Endothelial cell of umbilical vein (primary cell): ENCODE data around the gene FAM184B. TPM values are rescaled to one million over a fixed set of nuclear protein-coding genes. Genes with fewer than 3 reads are reported as not detected.
A peak's percentile ranks its signal among the peaks of the same experiment; 100 is the strongest.

Experiments used
- BruUV-seq: library from RNA; stranded (reverse); fragments of 400-500 nt; replicated peaks from 2 replicates; lab custom pipeline; 2021; lab: Mats Ljungman, UMichigan
- CTCF ChIA-PET: fragments of 300-600, 350-600 bp; sonication (Branson Sonifier 250); formaldehyde crosslinking; loops from one replicate; lab custom pipeline; 2021; ENCODE audit warnings: antibody characterized with exemption, inconsistent platforms; lab: Charles Lee
- POLR2A ChIA-PET: fragments of 300-600, 350-600 bp; sonication (Branson Sonifier 250); formaldehyde crosslinking; loops from one replicate; lab custom pipeline; 2021; ENCODE audit warnings: antibody characterized with exemption, inconsistent platforms; lab: Charles Lee
- DNase-seq: peaks from one replicate; pipeline ENCODE4 v3.0.0-alpha.2; 2011; ENCODE audit warnings: low read depth, low spot score
- FAIRE-seq: peaks from 2 replicates; lab custom pipeline; 2011; peaks lifted over from hg19 to GRCh38; lab: Jason Lieb, UNC
- H2AFZ ChIP-seq: 2 replicates; pipeline ENCODE4 v1.6.0; 2012; ENCODE audit warnings: low read depth, low read length, control low read depth, inconsistent platforms
- H3K27ac ChIP-seq: 2 replicates; pipeline ENCODE4 v1.5.1; 2011; ENCODE audit warnings: low read depth, mild to moderate bottlenecking, control low read depth, low read length, moderate library complexity; ENCODE audit not compliant: insufficient read depth
- H3K27me3 ChIP-seq, 2 experiments: 2 replicates each; pipeline versions ENCODE4 v1.6.0 to v1.6.1; 2011; ENCODE audit warnings: low read length in 2 of 2, mixed read lengths in 1 of 2; ENCODE audit not compliant: control insufficient read depth in 2 of 2, insufficient read depth in 2 of 2
- H3K36me3 ChIP-seq, 2 experiments: 2 replicates in 1 of 2; 3 replicates in 1 of 2; pipeline ENCODE4 v1.5.1; 2011; ENCODE audit warnings: low read length in 2 of 2, mild to moderate bottlenecking in 1 of 2, moderate library complexity in 1 of 2; ENCODE audit not compliant: control insufficient read depth in 2 of 2, insufficient read depth in 2 of 2; ENCODE audit errors: extremely low read depth in 1 of 2
- H3K4me1 ChIP-seq: 3 replicates; pipeline ENCODE4 v1.5.1; 2011; ENCODE audit warnings: mild to moderate bottlenecking, low read length; ENCODE audit not compliant: control insufficient read depth, insufficient read depth; ENCODE audit errors: extremely low read depth
- H3K4me2 ChIP-seq: 2 replicates; pipeline ENCODE4 v1.6.1; 2011; ENCODE audit warnings: low read length, control low read depth, mixed read lengths; ENCODE audit not compliant: insufficient read depth
- H3K4me3 ChIP-seq, 3 experiments: fragments of 200-600 bp in 1 of 3; sonication (generic), shearing (Covaris generic) in 1 of 3; replicated peaks in 1 of 3; 2 replicates each; pipeline ENCODE4 v1.5.1; 2011 to 2016; ENCODE audit warnings: control low read depth in 3 of 3, low read length in 3 of 3, mild to moderate bottlenecking in 2 of 3, inconsistent platforms in 1 of 3, low read depth in 1 of 3, moderate library complexity in 1 of 3; ENCODE audit not compliant: insufficient read depth in 1 of 3
- H3K79me2 ChIP-seq: 2 replicates; pipeline ENCODE4 v1.6.0; 2012; ENCODE audit warnings: low read length, inconsistent platforms; ENCODE audit not compliant: control insufficient read depth, insufficient read depth
- H3K9ac ChIP-seq: replicated peaks from 2 replicates; pipeline ENCODE3; 2011; ENCODE audit warnings: low read length, control low read depth; ENCODE audit not compliant: insufficient read depth; ENCODE audit errors: extremely low read depth
- H3K9me1 ChIP-seq: replicated peaks from 3 replicates; pipeline ENCODE4 v1.6.0; 2011; ENCODE audit warnings: mild to moderate bottlenecking, low read length; ENCODE audit not compliant: control insufficient read depth, insufficient read depth; ENCODE audit errors: extremely low read depth
- H3K9me3 ChIP-seq: replicated peaks from 2 replicates; pipeline ENCODE4 v1.5.1; 2012; ENCODE audit warnings: low read length, inconsistent platforms; ENCODE audit not compliant: control insufficient read depth, insufficient read depth
- H4K20me1 ChIP-seq: replicated peaks from 2 replicates; pipeline ENCODE3; 2011; ENCODE audit warnings: mild to moderate bottlenecking, low read length; ENCODE audit not compliant: control insufficient read depth, insufficient read depth; ENCODE audit errors: extremely low read depth
- EZH2 ChIP-seq: IDR thresholded peaks from 2 replicates; pipeline ENCODE4 v1.6.1; 2012; ENCODE audit warnings: borderline replicate concordance, low read depth, mild to moderate bottlenecking, moderate library complexity, low read length, inconsistent platforms; ENCODE audit not compliant: severe bottlenecking
- FOS ChIP-seq: IDR thresholded peaks from 2 replicates; pipeline ENCODE4 v1.6.1; 2011; ENCODE audit warnings: mild to moderate bottlenecking, low read length, moderate library complexity, borderline replicate concordance; ENCODE audit not compliant: insufficient read depth
- GATA2 ChIP-seq: IDR thresholded peaks from 2 replicates; pipeline ENCODE4 v1.7.0; 2011; ENCODE audit warnings: low read depth, mild to moderate bottlenecking, moderate library complexity, mixed read lengths, low read length; ENCODE audit not compliant: insufficient read length, insufficient read depth
- JUN ChIP-seq: IDR thresholded peaks from 2 replicates; pipeline ENCODE4 v1.6.1; 2011; ENCODE audit warnings: borderline replicate concordance, low read depth; ENCODE audit not compliant: insufficient read length, insufficient read depth
- MAX ChIP-seq: IDR thresholded peaks from 2 replicates; pipeline ENCODE4 v1.6.1; 2011; ENCODE audit not compliant: insufficient read depth, insufficient read length
- MYC ChIP-seq: IDR thresholded peaks from one replicate; pipeline ENCODE4 v1.6.1; 2011; ENCODE audit warnings: mild to moderate bottlenecking, low read depth, low read length
- POLR2A ChIP-seq: IDR thresholded peaks from 2 replicates; pipeline ENCODE4 v1.6.1; 2012; ENCODE audit warnings: low read depth, mild to moderate bottlenecking, control low read depth, low read length
- POLR2AphosphoS5 ChIP-seq: IDR thresholded peaks from 2 replicates; pipeline ENCODE4 v1.6.1; 2012; ENCODE audit warnings: low read depth, mild to moderate bottlenecking, control low read depth, low read length, moderate library complexity; ENCODE audit not compliant: insufficient read depth
- dilution Hi-C: fragments of 300-500 bp; cut with MboI; formaldehyde crosslinking; loops from one replicate; pipeline ENCODE4 v1.15.0; 2019; ENCODE audit warnings: low sequenced_read_pairs; ENCODE audit not compliant: extremely low pct_ligation_motif_present
- intact Hi-C: fragments of 100-400 bp; cut with micrococcal nuclease; formaldehyde crosslinking; loops from one replicate; pipeline ENCODE4 v1.10.0; 2022
- polyA plus RNA-seq, 4 experiments: library from polyadenylated mRNA; depleted of rRNA in 3 of 4; stranded (reverse) in 3 of 4; unstranded in 1 of 4; fragments of >200 nt; gene quantifications; 2 replicates each; pipeline versions ENCODE4 v1.2.1 to v1.2.3, GENCODE V29; 2011 to 2012; ENCODE audit warnings: missing spikeins in 1 of 4
- total RNA-seq: library from RNA; stranded (reverse); gene quantifications from 2 replicates; pipeline ENCODE4 v1.2.3, GENCODE V29; 2021
- TF ChIP-seq, protein P1 (sequence below), 2 donors: IDR thresholded peaks; 1 replicate in 1 of 2; 2 replicates in 1 of 2; pipeline ENCODE4 v1.5.1; 2011; ENCODE audit warnings: low read length in 2 of 2, mild to moderate bottlenecking in 2 of 2, moderate library complexity in 2 of 2, control low read depth in 1 of 2, inconsistent platforms in 1 of 2, low read depth in 1 of 2; ENCODE audit not compliant: insufficient read depth in 1 of 2; ENCODE audit errors: extremely low read depth in 1 of 2

Gene FAM184B
- total and polyA plus RNA-seq, 2 donors (not counting 3 experiments of a cell fraction or from before 2014, with no cell fraction given) = not detected

DNA sequence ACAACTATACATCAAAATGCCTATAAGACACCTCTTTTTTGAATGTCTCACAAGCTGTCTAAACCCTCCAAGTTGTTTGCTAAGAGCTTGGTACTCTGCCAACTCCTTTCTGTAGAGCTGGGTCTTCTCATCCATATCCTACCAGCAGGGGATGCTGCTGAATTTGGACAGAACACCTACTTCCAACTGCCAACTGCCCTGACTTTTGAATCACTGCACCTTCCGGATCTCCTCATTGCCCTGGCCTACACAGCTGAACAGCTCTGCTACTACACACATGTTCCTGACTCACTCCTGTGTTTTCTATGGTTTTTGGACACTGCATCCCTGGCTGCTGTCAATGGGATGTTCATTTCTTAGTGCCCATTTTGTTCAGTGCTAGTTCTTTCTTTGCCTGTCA lies 18.7 kb downstream of the FAM184B start:
- DNase-seq (no peak), FAIRE-seq (no peak)
- TF ChIP-seq MAX = no peak
- TF ChIP-seq, protein P1, sequence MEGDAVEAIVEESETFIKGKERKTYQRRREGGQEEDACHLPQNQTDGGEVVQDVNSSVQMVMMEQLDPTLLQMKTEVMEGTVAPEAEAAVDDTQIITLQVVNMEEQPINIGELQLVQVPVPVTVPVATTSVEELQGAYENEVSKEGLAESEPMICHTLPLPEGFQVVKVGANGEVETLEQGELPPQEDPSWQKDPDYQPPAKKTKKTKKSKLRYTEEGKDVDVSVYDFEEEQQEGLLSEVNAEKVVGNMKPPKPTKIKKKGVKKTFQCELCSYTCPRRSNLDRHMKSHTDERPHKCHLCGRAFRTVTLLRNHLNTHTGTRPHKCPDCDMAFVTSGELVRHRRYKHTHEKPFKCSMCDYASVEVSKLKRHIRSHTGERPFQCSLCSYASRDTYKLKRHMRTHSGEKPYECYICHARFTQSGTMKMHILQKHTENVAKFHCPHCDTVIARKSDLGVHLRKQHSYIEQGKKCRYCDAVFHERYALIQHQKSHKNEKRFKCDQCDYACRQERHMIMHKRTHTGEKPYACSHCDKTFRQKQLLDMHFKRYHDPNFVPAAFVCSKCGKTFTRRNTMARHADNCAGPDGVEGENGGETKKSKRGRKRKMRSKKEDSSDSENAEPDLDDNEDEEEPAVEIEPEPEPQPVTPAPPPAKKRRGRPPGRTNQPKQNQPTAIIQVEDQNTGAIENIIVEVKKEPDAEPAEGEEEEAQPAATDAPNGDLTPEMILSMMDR (IDR thresholded peaks at IDR 0.05; ENCODE audit: extremely low read depth in 1 of 2, insufficient read depth in 1 of 2, low read depth in 1 of 2, low read length in 2 of 2) = peak in 1 of 2 donors; percentile 5
- H3K9me1 ChIP-seq = no peaks in the 10 kb centered on the region
- dilution Hi-C loops = no loop called here
- intact Hi-C loops = no loop called here
- no peaks in the 10 kb centered on the region for H4K20me1 ChIP-seq
- no peak overlapping the region for H3K27ac ChIP-seq
- ChIA-PET POLR2A (no interaction called here), CTCF (interaction anchor here (1.5 kb wide), 2 partner anchors 14 to 15 kb away, joined by 3 read pairs; no protein-coding TSS in a partner anchor)
- H3K4me1 ChIP-seq = no peaks in the 10 kb centered on the region
- H3K4me3 ChIP-seq = no peak overlapping the region
- peaks cover 2 to 4% of the 10 kb centered on the region in 2 experiments for H3K27me3 ChIP-seq
- no TSS peak for BruUV-seq
- H3K79me2 ChIP-seq = no peaks in the 10 kb centered on the region
- H3K4me2 ChIP-seq = no peak overlapping the region
- H3K9me3 ChIP-seq = no peaks in the 10 kb centered on the region
- no peak overlapping the region for H2AFZ ChIP-seq
- H3K36me3 ChIP-seq = no peaks in the 10 kb centered on the region
- no peak overlapping the region for H3K9ac ChIP-seq

DNA sequence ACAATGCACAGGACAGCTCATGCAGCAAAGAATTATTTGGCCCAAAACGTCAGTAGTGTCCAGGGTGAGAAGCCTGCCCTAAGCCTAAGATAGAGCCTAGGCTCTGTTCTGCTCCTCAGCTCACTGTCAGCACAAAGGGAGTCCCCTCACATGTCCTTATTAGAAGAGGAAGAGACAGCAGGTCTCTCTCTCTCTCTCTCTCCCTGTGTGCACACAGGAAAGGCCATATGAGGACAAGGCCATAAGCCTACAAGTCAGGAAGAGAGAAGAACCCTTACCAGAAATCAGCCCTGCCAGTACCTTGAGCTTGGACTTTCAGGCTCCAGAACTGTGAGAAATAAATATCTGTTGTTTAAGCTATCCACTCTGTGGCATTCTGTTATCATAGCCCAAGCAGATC lies 20.4 kb downstream of the FAM184B start:
- Histone ChIP-seq H3K9ac (no peak overlapping the region), H3K27ac (no peak overlapping the region), H3K4me1 (no peaks in the 10 kb centered on the region), H3K4me3 (no peak overlapping the region), H3K27me3 (peaks cover 5 to 7% of the 10 kb centered on the region in 2 experiments), H4K20me1 (no peaks in the 10 kb centered on the region), H3K9me3 (no peaks in the 10 kb centered on the region), H3K79me2 (no peaks in the 10 kb centered on the region), H3K4me2 (no peak overlapping the region), H2AFZ (no peak overlapping the region), H3K36me3 (no peaks in the 10 kb centered on the region), H3K9me1 (no peaks in the 10 kb centered on the region)
- CTCF ChIA-PET = no interaction called here
- intact Hi-C loops (no loop called here), dilution Hi-C loops (no loop called here)
- POLR2A ChIA-PET = no interaction called here
- TF ChIP-seq GATA2 = no peak
- no peak for TF ChIP-seq POLR2A
- TF ChIP-seq, protein P1 (IDR thresholded peaks at IDR 0.05; ENCODE audit: extremely low read depth in 1 of 2, insufficient read depth in 1 of 2, low read depth in 1 of 2, low read length in 2 of 2) = no peak
- no peak for TF ChIP-seq FOS
- TF ChIP-seq MYC = no peak
- no peak for TF ChIP-seq JUN
- no peak for TF ChIP-seq POLR2AphosphoS5
- no peak for TF ChIP-seq MAX
- TF ChIP-seq EZH2 = no peak
- DNase-seq (no peak), FAIRE-seq (no peak)
- no TSS peak for BruUV-seq
